Tibial artery (tissue), 4 donors: Measurements from ENCODE around the gene STIM2.
"Not testable (repeated sequence)": the region's sequence is repeated elsewhere in the genome, so short reads cannot be mapped to it uniquely, and the experiment has no call there.

Experiments
- DNase-seq, 2 donors: peaks; one replicate each; pipeline ENCODE4 v3.0.0-alpha.2; 2019
- H3K27ac ChIP-seq, 2 donors: fragments of 200-600 bp; sonication (generic) in 1 of 2; 1 replicate in 1 of 2; 2 replicates in 1 of 2; pipeline ENCODE4 v1.5.1; 2018 to 2019; ENCODE audit warnings: mild to moderate bottlenecking in 1 of 2
- H3K27me3 ChIP-seq, 2 donors: fragments of 200-600 bp; sonication (generic) in 1 of 2; one replicate each; pipeline versions ENCODE4 v1.5.1 to v1.6.0; 2016 to 2019
- H3K36me3 ChIP-seq, 3 donors: fragments of 200-600 bp; sonication (generic) in 2 of 3; one replicate each; pipeline ENCODE4 v1.5.1; 2016 to 2019; ENCODE audit warnings: mild to moderate bottlenecking in 2 of 3
- H3K4me1 ChIP-seq, 4 donors: fragments of 200-600 bp; sonication (generic) in 2 of 4; 1 replicate in 3 of 4; 2 replicates in 1 of 4; pipeline ENCODE4 v1.5.1; 2016 to 2019
- H3K4me3 ChIP-seq, 2 donors: fragments of 200-600 bp; sonication (generic) in 1 of 2; 1 replicate in 1 of 2; 2 replicates in 1 of 2; pipeline ENCODE4 v1.5.1; 2018 to 2019; ENCODE audit warnings: mild to moderate bottlenecking in 2 of 2
- H3K9me3 ChIP-seq, 3 donors: fragments of 200-600 bp; sonication (generic) in 1 of 3; one replicate each; pipeline ENCODE4 v1.5.1; 2016 to 2019
- CTCF ChIP-seq, 2 experiments: fragments of 200-600 bp in 1 of 2; fragments of 450-650 bp in 1 of 2; IDR thresholded peaks; one replicate each; pipeline ENCODE4 v1.5.1; 2017 to 2019; ENCODE audit warnings: antibody characterized with exemption in 2 of 2, mild to moderate bottlenecking in 1 of 2, moderate library complexity in 1 of 2
- intact Hi-C: fragments of 100-400 bp; cut with DNase I; formaldehyde crosslinking; loops from one replicate; pipeline ENCODE4 v1.15.0; 2023; ENCODE audit warnings: low total_unique reads

Gene STIM2

GRCh38 chr4:27027428-27027827, 166.8 kb downstream of the STIM2 start:
- H3K27ac ChIP-seq: no peak overlapping the region
- H3K27me3 ChIP-seq: no peaks in the 10 kb centered on the region
- no peaks in the 10 kb centered on the region for H3K9me3 ChIP-seq
- intact Hi-C loops: no loop called here
- TF ChIP-seq CTCF (IDR thresholded peaks at IDR 0.05): no peak
- peaks cover 0 to 10% (median 9%) of the 10 kb centered on the region in 3 donors for H3K36me3 ChIP-seq
- no peaks in the 10 kb centered on the region for H3K4me1 ChIP-seq
- DNase-seq: no peak
- H3K4me3 ChIP-seq: no peak overlapping the region

GRCh38 chr4:27035127-27035526, 174.5 kb downstream of the STIM2 start:
- H3K36me3 ChIP-seq, H3K9me3 ChIP-seq, DNase-seq, H3K4me3 ChIP-seq, intact Hi-C loops, H3K27me3 ChIP-seq, H3K4me1 ChIP-seq, H3K27ac ChIP-seq: not testable (repeated sequence)

GRCh38 chr4:27040356-27040755, 179.7 kb downstream of the STIM2 start:
- Histone ChIP-seq H3K27ac (no peak overlapping the region), H3K4me1 (no peaks in the 10 kb centered on the region), H3K4me3 (no peak overlapping the region), H3K9me3 (peaks cover 0 to 8% (median 3%) of the 10 kb centered on the region in 3 donors), H3K36me3 (no peaks in the 10 kb centered on the region), H3K27me3 (peaks cover 0 to 6% of the 10 kb centered on the region in 2 donors)
- intact Hi-C loops: no loop called here
- no peak for TF ChIP-seq CTCF (IDR thresholded peaks at IDR 0.05)
- DNase-seq: no peak

- H3K36me3 ChIP-seq: no peaks in the 10 kb centered on the region
- peaks cover 0 to 8% (median 0%) of the 10 kb centered on the region in 3 donors for H3K9me3 ChIP-seq
- intact Hi-C loops: no loop called here
- no peak overlapping the region for H3K4me3 ChIP-seq
- H3K27me3 ChIP-seq: peaks cover 0 to 6% of the 10 kb centered on the region in 2 donors
- no peak for TF ChIP-seq CTCF (IDR thresholded peaks at IDR 0.05)
- DNase-seq: no peak
- no peak overlapping the region for H3K27ac ChIP-seq
- no peaks in the 10 kb centered on the region for H3K4me1 ChIP-seq
These were observed 181.8 kb downstream of the STIM2 start for GRCh38 chr4:27042411-27042810.

- no peak for TF ChIP-seq CTCF (IDR thresholded peaks at IDR 0.05)
- no peaks in the 10 kb centered on the region for H3K36me3 ChIP-seq
- peaks cover 0 to 6% of the 10 kb centered on the region in 2 donors for H3K27me3 ChIP-seq
- H3K4me1 ChIP-seq: peaks cover 0 to 2% (median under 1%) of the 10 kb centered on the region in 4 donors
- no peak overlapping the region for H3K27ac ChIP-seq
- intact Hi-C loops: no loop called here
- peaks cover 0 to 8% (median 0%) of the 10 kb centered on the region in 3 donors for H3K9me3 ChIP-seq
- no peak overlapping the region for H3K4me3 ChIP-seq
- no peak for DNase-seq
These were observed 182.6 kb downstream of the STIM2 start for GRCh38 chr4:27043200-27043599.

GRCh38 chr4:27046851-27047250, 186.2 kb downstream of the STIM2 start:
- Histone ChIP-seq H3K27ac (no peak overlapping the region), H3K4me1 (peaks cover 0 to 9% (median 3%) of the 10 kb centered on the region in 4 donors), H3K4me3 (no peak overlapping the region), H3K27me3 (peaks cover 0 to 12% of the 10 kb centered on the region in 2 donors), H3K9me3 (peaks cover 0 to 8% (median 0%) of the 10 kb centered on the region in 3 donors), H3K36me3 (no peaks in the 10 kb centered on the region)
- intact Hi-C loops: no loop called here
- DNase-seq: no peak
- TF ChIP-seq CTCF (IDR thresholded peaks at IDR 0.05): no peak
